ENCODE measurements around the gene NRG3.

GRCh38 chr10:82826132-82826531 is 951.1 kb downstream of the NRG3 start:
- TF ChIP-seq POLR2AphosphoS5 (IDR thresholded peaks at IDR 0.05; ENCODE audit: low read depth, low read length) (no peak), JUND (IDR thresholded peaks at IDR 0.05; ENCODE audit: low read length) (no peak), CREB1 (IDR thresholded peaks at IDR 0.05) (no peak), POU5F1 (IDR thresholded peaks at IDR 0.05; ENCODE audit: low read depth, low read length) (no peak), CBX5 (IDR thresholded peaks at IDR 0.05; ENCODE audit: low read depth, low read length) (no peak), YY1 (IDR thresholded peaks at IDR 0.05; ENCODE audit: low read depth, low read length) (no peak), EZH2 (IDR thresholded peaks at IDR 0.05; ENCODE audit: low read depth, low read length, severe bottlenecking) (no peak), SUZ12 (IDR thresholded peaks at IDR 0.05; ENCODE audit: low read length) (no peak)
